Mesenteric fat pad (tissue), 1 donor: ENCODE results near the gene GPR37L1. TPM values are rescaled to one million over a fixed set of nuclear protein-coding genes. Genes with fewer than 3 reads are reported as not detected.
"Not testable (repeated sequence)": the region's sequence is repeated elsewhere in the genome, so short reads cannot be mapped to it uniquely, and the experiment has no call there.

Experiments used
- DNase-seq: peaks from one replicate; pipeline ENCODE4 v3.0.0-alpha.2; 2020; ENCODE audit warnings: low spot score
- total RNA-seq: library from RNA; stranded (reverse); fragmentation: NEBNext Ultra II Directional; extraction: Animal tissue kit (Norgen Biotek cat#: 25700); gene quantifications from one replicate; pipeline ENCODE4 v1.2.1, GENCODE V29; 2021
- donor health status: DM: yes; HTN: yes; CAD: no.

The GPR37L1 gene
- total RNA-seq, 1 donor from 2014 or later = not detected

DNA sequence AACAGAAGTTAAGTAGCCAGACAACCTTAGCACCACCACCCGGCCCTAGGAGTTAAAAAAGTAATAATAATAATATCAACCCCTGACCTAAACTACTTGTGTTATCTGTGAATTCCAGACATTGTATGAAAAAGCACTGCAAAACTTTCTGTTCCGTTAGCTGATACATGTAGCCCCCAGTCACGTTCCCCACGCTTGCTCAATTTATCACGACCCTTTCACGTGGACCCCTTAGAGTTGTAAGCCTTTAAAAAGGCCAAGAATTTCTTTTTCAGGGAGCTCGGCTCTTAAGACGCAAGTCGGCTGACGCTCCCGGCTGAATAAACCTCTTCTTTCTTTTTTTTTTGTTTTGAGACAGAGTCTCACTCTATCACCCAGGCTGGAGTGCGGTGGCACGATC, 44.3 kb downstream of the GPR37L1 start:
- DNase-seq = not testable (repeated sequence)

DNA sequence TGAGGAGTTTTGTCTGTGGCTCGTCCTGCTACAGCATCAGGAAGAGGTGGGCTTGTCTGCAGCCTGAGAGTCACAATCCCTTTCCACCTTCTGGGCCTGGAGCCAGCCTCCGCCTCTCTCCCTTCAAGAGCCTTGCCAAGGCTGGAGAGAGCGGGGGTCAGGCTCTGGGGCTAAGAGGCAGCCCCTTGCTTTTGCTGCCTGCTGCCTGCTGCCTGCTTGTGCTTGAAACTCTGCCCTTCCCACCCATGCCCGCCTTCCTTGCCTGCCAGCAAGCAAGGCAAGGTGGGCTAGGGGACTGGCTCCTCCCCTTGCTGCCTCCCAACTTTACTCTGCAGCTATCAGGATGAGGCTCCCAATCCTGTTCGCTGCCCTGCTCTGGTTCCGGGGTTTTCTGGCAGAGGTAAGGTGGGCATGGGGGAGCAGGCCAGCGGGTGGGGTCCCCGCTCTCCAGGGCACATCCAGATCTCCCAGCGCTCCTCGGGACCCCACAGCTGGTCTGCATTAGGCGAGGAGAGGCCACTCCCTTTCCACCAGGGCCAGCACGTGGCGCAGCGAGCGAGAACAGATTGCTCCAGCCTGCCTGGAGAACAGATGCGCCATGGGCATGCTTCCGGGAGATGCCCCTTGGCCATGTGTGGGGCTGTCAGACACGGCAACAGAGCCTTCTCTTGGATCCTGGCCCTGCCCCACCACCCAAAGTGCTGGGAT, 45.1 kb downstream of the GPR37L1 start:
- no peak for DNase-seq

DNA sequence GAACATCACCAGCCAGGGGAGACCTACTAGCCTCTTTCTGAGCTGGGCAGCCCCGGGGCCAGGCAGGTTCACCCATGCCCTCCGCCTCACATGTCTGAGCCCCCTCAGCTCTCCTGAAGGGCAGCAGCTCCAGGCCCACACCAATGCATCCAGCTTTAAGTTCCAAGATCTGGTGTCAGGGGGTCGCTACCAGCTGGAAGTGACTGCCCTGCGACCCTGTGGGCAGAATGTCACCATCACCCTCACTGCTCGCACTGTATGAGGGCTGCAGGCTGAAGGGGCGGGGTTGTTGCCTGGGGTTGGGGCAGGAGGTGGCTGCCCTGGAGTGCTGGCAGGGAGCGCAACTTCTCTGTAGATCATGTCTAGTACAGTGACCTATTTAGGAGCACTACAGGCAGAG, 46.1 kb downstream of the GPR37L1 start:
- DNase-seq = no peak

DNA sequence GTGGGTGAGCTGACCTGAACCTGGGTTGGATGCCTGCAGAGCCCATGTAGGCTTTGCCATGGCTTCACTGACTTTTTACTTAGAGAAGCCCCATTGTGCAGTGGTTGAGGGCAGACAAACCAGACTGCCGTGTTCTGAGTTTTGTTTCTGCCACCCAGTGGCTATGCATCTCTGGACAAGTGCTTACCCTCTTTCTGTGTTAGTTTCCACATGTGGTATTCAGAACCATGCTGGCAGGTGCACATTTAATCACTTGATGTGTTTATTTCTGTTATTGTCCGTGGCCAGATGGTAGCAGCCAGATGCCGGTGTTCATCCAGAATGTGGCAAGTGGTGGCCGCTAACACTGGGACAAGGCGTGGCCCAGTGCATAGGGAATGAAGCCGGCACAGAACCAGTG, 48.0 kb downstream of the GPR37L1 start:
- no peak for DNase-seq

- no peak for DNase-seq
Measured at GRCh38 chr1:202171292-202172014, 48.7 kb downstream of the GPR37L1 start.

- DNase-seq = no peak
Measured at GRCh38 chr1:202172015-202172355, 49.3 kb downstream of the GPR37L1 start.

DNA sequence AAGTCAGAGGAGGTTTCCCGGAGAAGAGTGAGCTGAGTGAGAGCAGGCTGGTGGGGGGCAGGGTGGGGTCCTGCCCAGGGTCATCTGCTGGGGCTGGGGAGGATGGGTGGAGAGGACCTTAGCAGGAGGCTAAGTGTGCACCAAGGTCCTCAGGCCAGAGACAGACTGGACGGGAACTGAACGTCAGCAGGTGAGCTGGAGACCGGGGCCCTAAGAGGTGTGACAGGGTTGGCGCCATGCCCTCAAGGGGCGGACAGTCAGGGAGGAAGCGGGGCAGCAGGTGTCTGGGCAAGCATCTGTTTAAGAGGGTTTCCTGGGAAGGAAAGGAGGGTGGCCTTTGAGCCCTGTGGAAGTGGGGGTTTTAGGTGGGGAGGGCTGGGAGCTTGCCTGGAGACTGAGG, 51.3 kb downstream of the GPR37L1 start:
- no peak for DNase-seq

GRCh38 chr1:202176949-202177927, 54.5 kb downstream of the GPR37L1 start:
- DNase-seq = no peak

DNA sequence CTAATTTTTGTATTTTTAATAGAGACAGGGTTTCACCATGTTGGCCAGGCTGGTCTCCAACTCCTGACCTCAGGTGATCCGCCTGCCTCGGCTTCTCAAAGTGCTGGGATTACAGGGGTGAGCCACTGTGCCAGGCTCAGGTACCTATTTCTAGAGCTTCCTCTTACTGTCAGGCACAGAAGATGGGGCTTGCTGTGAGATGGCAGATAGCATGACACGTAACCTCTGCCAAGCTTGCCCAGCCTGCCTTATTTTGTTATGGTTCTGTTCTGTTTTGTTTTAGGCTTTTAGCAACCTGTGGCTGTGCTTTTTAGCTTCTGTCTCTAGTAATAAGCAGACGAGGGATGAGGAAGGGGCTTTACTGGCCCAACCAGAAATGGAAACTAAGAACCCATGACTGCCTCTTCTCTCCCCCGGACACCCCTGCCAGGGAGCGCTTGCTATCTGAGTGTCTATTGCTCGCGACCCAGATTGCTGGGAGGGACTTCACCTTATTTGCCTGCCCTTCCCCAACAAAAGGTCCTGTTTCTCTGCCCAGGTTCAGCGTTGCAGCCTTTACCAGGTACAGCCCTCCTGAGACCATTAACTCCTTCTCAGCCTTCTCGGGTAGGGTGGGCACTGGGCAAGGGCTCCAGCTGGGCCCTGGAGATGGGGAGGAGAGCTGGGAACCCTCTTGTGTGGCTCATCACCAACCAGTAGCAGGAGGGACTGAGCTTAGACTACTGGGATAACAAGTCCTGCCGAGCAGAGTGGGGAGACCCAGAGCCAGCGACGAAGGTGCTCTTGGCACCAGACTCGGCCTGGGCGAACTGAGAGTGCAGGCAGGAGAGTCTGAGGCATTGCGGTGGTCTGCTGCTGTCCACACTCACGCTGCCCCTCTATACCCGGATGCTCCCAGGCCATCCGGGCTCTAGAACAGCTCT, 57.4 kb downstream of the GPR37L1 start:
- DNase-seq = no peak

DNA sequence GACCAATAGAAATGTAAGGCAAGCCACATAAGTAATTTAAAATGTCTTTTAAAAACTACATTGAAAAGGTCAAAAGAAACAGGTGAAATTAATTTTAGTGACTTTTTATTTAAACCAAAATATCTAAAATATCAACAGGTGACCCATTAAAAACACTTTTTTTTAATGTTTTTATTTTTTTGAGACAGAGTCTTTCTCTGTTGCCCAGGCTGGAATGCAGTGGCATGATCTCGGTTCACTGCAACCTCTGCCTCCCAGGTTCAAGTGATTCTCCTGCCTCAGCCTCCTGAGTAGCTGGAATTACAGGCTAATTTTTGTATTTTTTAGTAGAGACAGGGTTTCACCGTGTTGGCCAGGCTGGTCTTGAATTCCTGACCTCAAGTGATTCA, 58.0 kb downstream of the GPR37L1 start:
- DNase-seq = not testable (repeated sequence)

DNA sequence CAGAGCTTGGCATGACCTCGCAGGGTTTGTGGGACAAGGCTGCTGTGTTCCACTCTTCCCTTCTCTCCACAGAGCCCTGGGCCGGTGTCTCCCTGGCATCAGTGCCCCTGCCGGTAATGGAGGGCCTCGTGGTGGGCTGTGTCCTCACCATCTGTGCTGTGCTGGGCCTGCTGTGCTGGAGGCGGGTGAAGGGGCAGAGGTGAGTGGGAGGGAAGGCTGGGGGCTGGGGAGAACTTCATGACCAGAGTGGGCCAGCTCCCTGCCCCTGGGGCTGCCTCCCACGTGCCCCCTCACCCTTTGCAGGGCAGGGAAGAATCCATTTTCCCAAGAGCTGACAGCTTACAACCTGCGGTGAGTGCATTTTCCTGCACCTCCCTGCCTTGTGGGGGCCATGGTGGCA, 58.9 kb downstream of the GPR37L1 start:
- DNase-seq = no peak

GRCh38 chr1:202182040-202182877, 59.5 kb downstream of the GPR37L1 start:
- DNase-seq = no peak

Other genes starting within 250 kb of the GPR37L1 start
- gene SHISA4, start 234.0 kb upstream of the GPR37L1 start, total RNA-seq = 10.3 TPM
- gene LMOD1, start 176.4 kb upstream of the GPR37L1 start, total RNA-seq = 26.5 TPM
- gene TIMM17A, start 167.4 kb upstream of the GPR37L1 start, total RNA-seq = 61.7 TPM
- gene RNPEP, start 140.3 kb upstream of the GPR37L1 start, total RNA-seq = 40.7 TPM
- gene ELF3, start 112.3 kb upstream of the GPR37L1 start, total RNA-seq = 1.9 TPM
- gene ARL8A, start 21.8 kb downstream of the GPR37L1 start, total RNA-seq = 106 TPM
- 3.0 TPM for gene PTPN7, start 37.7 kb downstream of the GPR37L1 start, total RNA-seq
- gene LGR6, start 70.9 kb downstream of the GPR37L1 start, total RNA-seq = 0.35 TPM
- gene UBE2T, start 219.0 kb downstream of the GPR37L1 start, total RNA-seq = 2.0 TPM
- gene PPP1R12B, start 225.8 kb downstream of the GPR37L1 start, total RNA-seq = 79.0 TPM